NCI-H2107 treated with DMSO at 0.1 percent for 48 hours (cell line): ENCODE data around the gene GUCY2C.

Source experiments
- DNase-seq: peaks from one replicate; lab custom pipeline; 2025; ENCODE audit not compliant: unreplicated experiment; lab: John Stamatoyannopoulos, UW

GUCY2C gene

GRCh38 chr12:14629832-14630710 lies 66.3 kb downstream of the GUCY2C start:
- peak; percentile 91 for DNase-seq

DNA sequence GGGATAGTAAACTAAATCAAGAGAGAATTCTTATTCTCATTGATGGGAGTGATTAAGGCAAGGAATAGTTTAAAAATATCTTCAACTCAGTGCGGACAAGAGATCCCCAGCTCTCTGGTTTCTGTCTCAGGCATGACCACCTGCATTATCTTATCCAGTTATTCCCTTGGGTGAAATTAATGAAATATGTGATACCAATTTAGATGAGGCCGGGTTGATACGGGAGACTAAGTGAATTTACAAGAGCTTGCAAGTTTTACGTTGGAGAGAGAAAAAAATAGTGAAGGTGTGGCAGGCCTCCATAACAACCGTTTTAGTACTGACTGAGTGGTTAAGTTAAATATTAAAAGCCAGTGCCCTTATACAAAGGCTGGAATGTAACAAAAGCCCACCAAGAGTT lies 67.6 kb downstream of the GUCY2C start:
- DNase-seq = no peak

DNA sequence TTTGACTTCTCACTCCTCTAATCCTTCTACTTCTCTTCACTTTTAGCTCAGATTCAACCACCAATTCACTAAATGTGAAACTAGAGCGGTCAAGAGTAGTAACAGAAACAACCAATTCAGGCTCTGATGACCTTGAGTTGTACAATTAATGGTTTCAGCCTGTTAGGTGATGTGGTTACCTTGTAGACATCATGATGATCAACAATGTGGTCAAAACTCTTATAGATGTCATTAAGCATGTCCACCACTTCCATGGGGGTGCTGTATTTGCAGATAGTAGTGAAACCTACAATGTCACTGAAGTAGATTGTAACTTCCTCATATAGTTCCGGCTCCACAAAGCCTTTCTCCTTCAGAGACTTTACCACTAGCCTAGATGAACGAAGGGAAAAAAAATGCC lies 74.6 kb downstream of the GUCY2C start:
- DNase-seq = no peak

DNA sequence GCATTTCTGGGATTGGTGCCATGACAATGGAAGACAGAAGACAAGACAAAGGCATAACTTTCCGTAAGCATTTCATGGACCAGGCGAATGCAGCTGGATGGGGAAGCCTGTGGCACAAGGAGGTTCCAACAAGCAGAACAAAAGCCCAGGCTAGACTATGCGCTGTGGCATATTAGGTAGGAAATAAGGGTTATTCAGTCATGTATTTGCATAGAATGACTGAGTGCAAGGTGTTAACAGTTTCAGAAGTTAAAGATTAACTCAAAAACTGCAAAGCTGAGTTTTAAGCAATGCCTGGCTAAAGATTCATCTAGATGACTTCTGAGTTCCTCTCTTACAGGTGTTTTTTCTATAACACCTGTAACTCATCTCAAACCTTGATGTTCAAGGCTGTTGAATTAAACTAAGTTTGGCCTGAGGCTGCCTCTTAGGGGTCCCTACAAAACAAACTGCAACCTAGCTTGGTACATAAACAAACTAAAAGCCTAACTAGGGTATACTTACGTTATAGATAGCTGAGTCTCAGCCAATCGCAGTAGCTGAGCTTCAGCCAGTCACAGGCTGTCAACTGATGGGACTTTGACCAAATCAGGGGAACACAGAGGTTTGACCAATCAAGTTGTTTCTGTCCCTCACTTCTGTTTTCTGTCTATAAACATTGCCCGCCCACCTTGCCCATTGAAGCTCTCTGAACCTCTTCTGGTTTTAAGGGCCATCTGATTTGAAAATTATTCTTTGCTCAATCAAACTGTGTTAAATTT lies 76.5 kb downstream of the GUCY2C start:
- DNase-seq = no peak

DNA sequence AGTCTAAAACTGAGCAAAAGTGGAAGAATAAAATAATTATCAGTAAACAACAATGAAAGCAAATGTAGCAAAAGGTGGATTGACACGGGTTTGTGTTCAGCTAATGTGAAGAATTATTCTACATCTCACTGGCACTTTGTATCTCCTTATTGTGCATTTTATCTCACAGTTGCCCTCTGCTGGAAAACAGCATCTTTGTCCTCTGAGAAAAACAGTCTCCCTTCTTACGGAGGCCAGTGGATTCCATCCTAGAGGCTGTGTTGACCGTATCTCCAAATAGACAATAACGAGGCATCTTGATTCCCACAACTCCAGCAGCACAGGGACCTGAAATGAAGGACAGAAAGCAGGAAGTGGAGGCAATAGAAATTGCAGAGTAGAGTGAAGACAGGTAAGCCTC lies 77.4 kb downstream of the GUCY2C start:
- peak; percentile 35 for DNase-seq

- no peak for DNase-seq
Observed at GRCh38 chr12:14614704-14615121, 81.7 kb downstream of the GUCY2C start.

DNA sequence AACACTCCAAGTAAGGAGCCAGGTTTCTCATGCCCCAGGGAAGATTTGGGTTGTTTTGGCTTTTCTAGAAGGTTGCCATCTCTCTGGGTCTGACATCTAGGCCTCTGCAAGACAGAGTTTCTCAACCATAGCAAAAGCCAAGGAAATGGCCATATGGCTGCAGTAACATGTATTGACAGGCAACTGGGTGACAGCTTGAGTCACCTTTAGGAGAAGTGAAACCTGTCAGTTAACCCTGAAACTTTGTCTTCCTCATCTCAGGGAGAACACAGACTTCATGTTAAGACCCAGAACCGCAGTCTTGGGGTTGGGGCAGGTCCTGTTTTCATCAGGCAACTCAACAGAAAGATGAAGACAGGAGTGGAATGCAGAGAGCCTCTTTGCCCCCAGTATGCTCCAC lies 82.7 kb downstream of the GUCY2C start:
- DNase-seq = no peak

- DNase-seq = peak; percentile 79
Observed at GRCh38 chr12:14612898-14613445, 83.4 kb downstream of the GUCY2C start.

DNA sequence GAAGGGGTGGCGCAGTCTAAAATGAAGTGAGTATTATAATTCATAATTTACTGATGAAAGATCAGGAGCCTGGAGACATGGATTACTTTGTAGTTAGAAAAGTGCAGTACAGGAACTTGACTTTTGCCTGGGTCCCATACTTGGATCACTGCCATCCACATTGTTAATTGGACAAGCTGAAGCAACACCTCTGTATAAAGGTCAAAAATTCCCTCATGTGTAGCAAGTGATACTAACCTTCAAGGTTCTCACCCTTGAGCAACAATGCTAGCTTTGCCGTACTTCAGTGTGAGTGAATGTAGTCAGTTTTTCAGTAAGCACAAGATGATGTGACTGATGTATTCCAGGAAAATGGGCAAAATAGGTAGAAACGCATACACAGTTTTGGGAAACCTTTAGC lies 84.1 kb downstream of the GUCY2C start:
- no peak for DNase-seq

GRCh38 chr12:14611640-14612203 lies 84.7 kb downstream of the GUCY2C start:
- DNase-seq = peak; percentile 53

DNA sequence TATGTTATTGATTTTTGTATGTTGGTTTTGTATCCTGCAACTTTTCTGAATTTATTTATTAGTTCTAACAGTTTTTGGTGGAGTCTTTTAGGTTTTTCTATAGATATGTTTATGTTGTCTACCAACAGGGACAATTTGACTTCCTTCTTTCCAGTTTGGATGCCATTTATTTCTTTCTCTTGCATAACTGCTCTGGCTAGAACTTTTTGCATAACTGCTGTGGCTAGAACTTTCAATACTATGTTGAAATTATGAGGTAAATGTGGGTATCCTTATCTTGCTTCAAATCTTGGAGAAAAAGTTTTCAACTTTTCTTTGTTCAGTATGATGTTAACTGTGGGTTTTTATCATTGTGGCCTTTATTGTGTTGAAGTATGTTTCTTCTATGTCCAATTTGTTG lies 88.8 kb downstream of the GUCY2C start:
- no peak for DNase-seq

GRCh38 chr12:14605401-14605989 lies 90.9 kb downstream of the GUCY2C start:
- DNase-seq = peak; percentile 17

DNA sequence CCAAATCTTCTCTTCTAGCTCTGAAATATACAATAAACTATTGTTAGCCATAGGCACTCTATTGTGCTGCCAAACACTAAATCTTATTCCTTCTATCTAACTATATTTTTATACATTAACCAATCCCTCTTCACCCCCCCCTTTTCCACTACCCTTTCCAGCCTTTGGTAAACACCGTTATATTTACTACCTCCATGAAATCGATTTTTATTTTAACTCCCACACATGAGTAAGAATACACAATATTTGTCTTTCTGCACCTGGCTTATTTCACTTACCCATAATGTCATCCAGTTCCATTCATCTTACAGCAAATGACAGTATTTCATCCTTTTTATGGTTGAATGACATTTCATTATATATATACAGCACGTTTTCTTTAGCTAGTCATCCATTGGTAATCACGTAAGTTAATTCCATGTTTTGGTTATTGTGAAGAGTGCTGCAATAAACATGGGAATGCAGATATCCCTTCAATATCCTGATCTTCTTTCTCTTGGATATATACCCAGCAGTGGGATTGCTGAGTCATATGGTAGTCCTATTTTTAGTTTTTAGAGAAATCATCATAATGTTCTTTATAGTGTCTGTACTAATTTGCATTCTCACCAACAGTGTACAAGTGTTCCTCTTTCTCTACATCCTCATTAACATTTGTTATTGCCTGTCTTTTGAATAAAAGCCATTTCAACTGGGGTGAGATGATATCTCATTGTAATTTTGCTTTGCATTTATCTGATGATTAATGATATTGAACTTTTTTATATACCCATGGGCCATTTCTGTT lies 94.5 kb downstream of the GUCY2C start:
- DNase-seq = peak; percentile 78

GRCh38 chr12:14597480-14597879 lies 98.9 kb downstream of the GUCY2C start:
- no peak for DNase-seq

- no peak for DNase-seq
Observed at GRCh38 chr12:14591719-14592118, 104.7 kb downstream of the GUCY2C start.

GRCh38 chr12:14589169-14590004 lies 107.0 kb downstream of the GUCY2C start:
- no peak for DNase-seq

GRCh38 chr12:14588571-14588970 lies 107.8 kb downstream of the GUCY2C start:
- DNase-seq = no peak

DNA sequence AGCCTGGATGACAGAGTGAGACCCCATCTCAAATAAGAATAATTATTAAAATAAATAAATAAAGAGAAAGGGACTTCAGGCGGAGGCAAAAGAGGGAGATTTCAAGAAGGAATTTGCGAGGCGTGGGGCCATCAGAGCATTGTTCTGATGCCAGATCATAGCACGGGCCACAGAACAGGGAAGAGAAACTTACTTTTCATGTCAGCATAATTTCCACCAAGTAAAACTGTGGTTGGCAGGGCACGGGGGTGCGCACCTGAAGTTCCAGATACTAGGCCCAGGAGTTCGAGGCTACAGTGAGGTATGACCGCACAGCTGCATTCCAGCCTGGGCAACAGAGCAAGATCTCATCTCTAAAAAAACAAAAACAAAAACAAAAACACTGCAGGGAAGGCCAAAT lies 117.8 kb downstream of the GUCY2C start:
- no peak for DNase-seq

DNA sequence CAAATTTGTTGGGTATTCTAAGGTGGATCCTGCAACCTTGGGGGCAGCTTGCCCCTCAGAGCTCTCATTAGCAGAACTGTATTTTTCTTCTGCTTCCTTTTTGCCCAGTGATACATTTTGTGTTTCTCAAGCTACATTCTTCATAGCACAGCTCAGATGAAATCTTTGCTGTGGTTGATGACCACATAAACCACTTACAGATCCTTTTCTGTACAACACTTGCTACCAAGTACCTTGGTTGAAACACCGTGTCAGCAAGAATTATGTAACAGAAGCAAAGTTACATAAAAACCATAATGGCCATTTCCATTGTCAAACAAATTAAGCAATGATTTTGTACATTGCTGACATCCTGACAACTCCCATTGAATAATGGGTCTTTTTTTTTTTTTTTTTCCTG lies 119.1 kb downstream of the GUCY2C start:
- no peak for DNase-seq

DNA sequence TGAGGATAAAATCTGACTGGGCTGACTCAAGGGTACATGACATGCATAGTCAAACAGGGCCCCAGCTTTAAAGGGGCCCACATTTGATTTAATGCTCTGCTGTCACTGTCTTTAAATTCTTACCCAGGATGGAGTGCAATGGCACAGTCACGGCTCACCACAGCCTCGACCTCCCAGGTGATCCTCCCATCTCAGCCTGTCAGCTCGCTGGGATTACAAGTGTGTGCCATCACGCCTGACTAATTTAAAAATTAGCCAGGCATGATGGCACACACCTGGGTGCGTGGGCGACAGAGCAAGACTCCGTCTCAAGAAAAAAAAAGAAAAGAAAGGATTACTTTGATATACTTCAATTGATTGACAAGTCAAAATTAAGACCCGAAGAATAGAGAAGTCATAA lies 119.5 kb downstream of the GUCY2C start:
- no peak for DNase-seq
